Lung (tissue), 13 donors: ENCODE data around the gene COMMD3. TPM values are rescaled to one million over a fixed set of nuclear protein-coding genes. Genes with fewer than 3 reads are reported as not detected.
A peak's percentile ranks its signal among the peaks of the same experiment; 100 is the strongest.

ENCODE experiments used
- ATAC-seq: fragments of 200-7000 bp; cut with Tn5 transposase; one replicate; pipeline ENCODE4 v1.9.1; 2020; ENCODE audit warnings: moderate number of reproducible peaks; ENCODE audit not compliant: insufficient read depth, low FRiP score
- DNase-seq, 3 donors: peaks; one replicate each; pipeline ENCODE4 v3.0.0-alpha.2; 2013 to 2017
- H3K27ac ChIP-seq, 2 donors: one replicate each; pipeline ENCODE4 v1.5.1; 2013; ENCODE audit warnings: mild to moderate bottlenecking in 2 of 2, moderate library complexity in 2 of 2, control low read depth in 1 of 2, inconsistent platforms in 1 of 2, low read depth in 1 of 2, low read length in 1 of 2
- H3K27me3 ChIP-seq, 3 donors: one replicate each; pipeline ENCODE4 v1.5.1; 2013; ENCODE audit warnings: low read length in 2 of 3; ENCODE audit not compliant: control insufficient read depth in 3 of 3, insufficient read depth in 3 of 3
- H3K36me3 ChIP-seq, 4 donors: one replicate each; pipeline ENCODE4 v1.5.1; 2013; ENCODE audit warnings: low read length in 4 of 4, mild to moderate bottlenecking in 1 of 4, moderate library complexity in 1 of 4; ENCODE audit not compliant: control insufficient read depth in 4 of 4, insufficient read depth in 4 of 4
- H3K4me1 ChIP-seq, 5 donors: one replicate each; pipeline ENCODE4 v1.5.1; 2013; ENCODE audit warnings: low read length in 5 of 5, mild to moderate bottlenecking in 2 of 5, moderate library complexity in 1 of 5; ENCODE audit not compliant: control insufficient read depth in 5 of 5, insufficient read depth in 5 of 5
- H3K4me3 ChIP-seq: one replicate; pipeline ENCODE4 v1.5.1; 2013; ENCODE audit warnings: mild to moderate bottlenecking, control low read depth, moderate library complexity
- H3K9ac ChIP-seq, 2 donors: one replicate each; pipeline ENCODE4 v1.5.1; 2013; ENCODE audit warnings: low read length in 2 of 2, control low read depth in 1 of 2; ENCODE audit not compliant: insufficient read depth in 1 of 2
- H3K9me3 ChIP-seq, 4 donors: one replicate each; pipeline ENCODE4 v1.5.1; 2013; ENCODE audit warnings: low read length in 3 of 4, mild to moderate bottlenecking in 1 of 4, moderate library complexity in 1 of 4; ENCODE audit not compliant: control insufficient read depth in 4 of 4, insufficient read depth in 3 of 4
- WGBS, 2 donors: extraction: QIAGEN DNeasy Blood & Tissue Kit; methylation state at CpG; one replicate each; pipeline ENCODE4 v1.1.7; 2013; 5-methylcytosine and 5-hydroxymethylcytosine counted together
- polyA plus RNA-seq, 2 donors: library from polyadenylated mRNA; stranded (reverse); fragments of 200-250 nt; gene quantifications; one replicate each; pipeline ENCODE4 v1.2.1, GENCODE V29; 2013
- small RNA-seq: library from RNA; depleted of rRNA; stranded (forward); fragments of <200 nt; gene quantifications from one replicate; pipeline ENCODE3, GENCODE V24; 2014; ENCODE audit warnings: low replicate concordance
- total RNA-seq, 2 donors: library from RNA; depleted of rRNA in 1 of 2; stranded (reverse); fragments of >200 nt in 1 of 2; gene quantifications; one replicate each; pipeline ENCODE4 v1.2.1, GENCODE V29; 2014 to 2021
- TF ChIP-seq, protein P1 (sequence below): IDR thresholded peaks from 2 replicates; pipeline ENCODE4 v1.5.1; 2012; ENCODE audit warnings: mild to moderate bottlenecking; ENCODE audit errors: control extremely low read depth, extremely low read depth
- donor health status: control.
- donor health status: control.
- donor health status: Bipolar disorder and iron deficiency.
- donor health status: healthy.
- donor health status: DM: yes; HTN: yes; CAD: no.

Gene COMMD3
- total and polyA plus RNA-seq, 4 donors, result 40.6 to 70.3 (median 56.2) TPM

DNA sequence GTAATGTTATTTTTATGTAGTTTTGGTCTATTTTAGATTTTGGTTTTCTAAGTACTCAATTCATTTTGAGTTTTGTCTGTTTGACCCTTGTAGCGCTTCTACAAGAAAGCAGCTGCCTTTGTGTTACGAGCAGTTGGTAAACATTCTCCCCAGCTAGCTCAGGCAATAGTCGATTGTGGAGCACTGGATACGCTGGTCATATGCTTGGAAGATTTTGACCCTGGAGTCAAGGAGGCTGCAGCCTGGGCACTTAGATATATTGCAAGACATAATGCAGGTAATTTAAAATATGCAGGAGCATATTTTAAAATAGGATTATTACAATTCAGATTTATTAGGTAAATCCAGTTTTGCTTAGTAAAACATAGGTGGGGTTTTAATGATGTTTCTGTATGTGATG lies 52.2 kb downstream of the COMMD3 start:
- Histone ChIP-seq H3K27ac (no peak overlapping the region), H3K4me3 (no peak overlapping the region), H3K27me3 (peaks cover 0 to 3% (median 2%) of the 10 kb centered on the region in 3 donors), H3K36me3 (no peaks in the 10 kb centered on the region), H3K4me1 (peaks cover 0 to 5% (median 0%) of the 10 kb centered on the region in 5 donors), H3K9ac (no peak overlapping the region), H3K9me3 (no peaks in the 10 kb centered on the region)
- ATAC-seq (no peak), DNase-seq (peak in 1 of 3 donors; percentile 24)
- 91 to 95% methylated on average over 4 of the region's 4 CpGs for WGBS, 2 donors
- TF ChIP-seq, protein P1, sequence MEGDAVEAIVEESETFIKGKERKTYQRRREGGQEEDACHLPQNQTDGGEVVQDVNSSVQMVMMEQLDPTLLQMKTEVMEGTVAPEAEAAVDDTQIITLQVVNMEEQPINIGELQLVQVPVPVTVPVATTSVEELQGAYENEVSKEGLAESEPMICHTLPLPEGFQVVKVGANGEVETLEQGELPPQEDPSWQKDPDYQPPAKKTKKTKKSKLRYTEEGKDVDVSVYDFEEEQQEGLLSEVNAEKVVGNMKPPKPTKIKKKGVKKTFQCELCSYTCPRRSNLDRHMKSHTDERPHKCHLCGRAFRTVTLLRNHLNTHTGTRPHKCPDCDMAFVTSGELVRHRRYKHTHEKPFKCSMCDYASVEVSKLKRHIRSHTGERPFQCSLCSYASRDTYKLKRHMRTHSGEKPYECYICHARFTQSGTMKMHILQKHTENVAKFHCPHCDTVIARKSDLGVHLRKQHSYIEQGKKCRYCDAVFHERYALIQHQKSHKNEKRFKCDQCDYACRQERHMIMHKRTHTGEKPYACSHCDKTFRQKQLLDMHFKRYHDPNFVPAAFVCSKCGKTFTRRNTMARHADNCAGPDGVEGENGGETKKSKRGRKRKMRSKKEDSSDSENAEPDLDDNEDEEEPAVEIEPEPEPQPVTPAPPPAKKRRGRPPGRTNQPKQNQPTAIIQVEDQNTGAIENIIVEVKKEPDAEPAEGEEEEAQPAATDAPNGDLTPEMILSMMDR, result no peak

DNA sequence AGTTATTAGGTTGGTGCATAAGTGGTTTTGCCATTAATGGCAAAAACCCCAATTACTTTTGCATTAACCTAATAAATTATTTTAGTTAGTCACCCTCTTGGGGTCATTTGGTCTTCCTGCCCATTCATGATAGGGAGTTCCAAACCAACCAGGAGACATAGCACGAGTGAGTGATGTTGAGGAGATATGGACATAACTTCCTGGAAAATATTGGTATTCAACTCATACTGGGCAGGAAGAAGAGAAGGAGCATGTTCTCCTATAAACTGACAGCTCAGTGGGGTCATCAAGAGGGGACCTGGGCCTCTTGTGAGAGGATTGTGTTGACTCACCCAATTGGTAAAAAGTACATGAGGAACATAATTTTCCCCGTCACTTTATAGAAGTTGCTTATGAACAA lies 52.8 kb downstream of the COMMD3 start:
- TF ChIP-seq, protein P1, result no peak
- Histone ChIP-seq H3K4me1 (peaks cover 0 to 5% (median 0%) of the 10 kb centered on the region in 5 donors), H3K4me3 (no peak overlapping the region), H3K9ac (no peak overlapping the region), H3K27me3 (peaks cover 0 to 3% (median 2%) of the 10 kb centered on the region in 3 donors), H3K36me3 (no peaks in the 10 kb centered on the region), H3K9me3 (no peaks in the 10 kb centered on the region), H3K27ac (no peak overlapping the region)
- DNase-seq, result no peak
- WGBS, 2 donors, result 45 to 50% methylated on average over 2 of the region's 2 CpGs
- ATAC-seq, result no peak

DNA sequence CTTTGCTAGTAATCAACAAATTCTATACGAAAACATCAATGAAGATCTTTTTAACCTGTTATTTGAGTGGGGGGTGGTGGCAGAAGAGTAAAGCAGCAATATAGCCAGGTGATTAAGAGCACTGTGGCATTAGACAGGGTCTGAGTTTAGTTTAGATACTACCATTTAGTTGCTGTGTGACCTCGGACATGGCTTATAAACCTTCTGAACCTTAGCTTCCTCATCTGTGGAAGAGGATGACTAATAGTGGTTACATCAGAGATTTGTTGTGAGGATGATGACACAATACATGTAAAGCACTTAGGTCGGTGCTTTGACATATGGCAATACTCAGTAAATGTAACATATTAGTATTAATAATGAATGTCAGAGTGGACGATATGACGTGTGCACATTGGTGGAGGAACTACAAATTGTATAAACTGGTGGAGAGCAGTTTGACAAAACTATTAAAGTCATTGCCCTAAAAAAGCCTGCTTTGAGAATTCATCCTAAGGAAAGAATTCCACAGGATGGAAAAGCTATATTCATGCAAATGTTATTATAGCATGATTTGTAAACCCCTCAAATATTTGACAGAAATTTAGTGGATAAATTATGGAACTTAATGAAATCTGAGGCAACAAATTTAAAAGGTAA lies 53.4 kb downstream of the COMMD3 start:
- TF ChIP-seq, protein P1, result no peak
- Histone ChIP-seq H3K4me1 (peaks cover 0 to 5% (median 0%) of the 10 kb centered on the region in 5 donors), H3K4me3 (no peak overlapping the region), H3K27me3 (peaks cover 0 to 3% (median 2%) of the 10 kb centered on the region in 3 donors), H3K9me3 (no peaks in the 10 kb centered on the region), H3K9ac (no peak overlapping the region), H3K36me3 (no peaks in the 10 kb centered on the region), H3K27ac (no peak overlapping the region)
- DNase-seq (no peak), ATAC-seq (no peak)
- 73 to 76% methylated on average over 5 of the region's 5 CpGs for WGBS, 2 donors

Small RNA genes within 50 kb of the gene (small RNA-seq; reads per million reads assigned to genes)
- 0.25 reads per million, percentile 23 among the genes with 10 or more reads in this experiment for gene AL158211.3

Other genes with a start within 250 kb of the COMMD3 start
- gene EBLN1, start 98.4 kb upstream of the COMMD3 start, total RNA-seq, result not detected
- not detected for gene EBLN1, start 98.4 kb upstream of the COMMD3 start, polyA plus RNA-seq
- gene BMI1, start 4.7 kb downstream of the COMMD3 start, total RNA-seq, result 10 to 100 TPM; 40.8 to 81.1 TPM
- gene BMI1, start 4.7 kb downstream of the COMMD3 start, polyA plus RNA-seq, result 10 to 100 TPM; 21.9 to 22.5 TPM
- 10 to 100 TPM; 34.2 to 40.1 TPM for gene SPAG6, start 29.1 kb downstream of the COMMD3 start, total RNA-seq
- gene SPAG6, start 29.1 kb downstream of the COMMD3 start, polyA plus RNA-seq, result 10 to 100 TPM; 12.2 to 13.1 TPM